HepG2 (cell line): ENCODE data around the gene CNPY4. TPM values are rescaled to one million over a fixed set of nuclear protein-coding genes. Genes with fewer than 3 reads are reported as not detected.
A peak's percentile ranks its signal among the peaks of the same experiment; 100 is the strongest.

Source experiments
- FOXO4 ChIP-seq: sonication (generic); formaldehyde crosslinking; conservative IDR thresholded peaks from 2 replicates; pipeline ENCODE4 v1.8.1; 2023; ENCODE audit warnings: missing genetic modification reagents
- MIXL1 ChIP-seq: IDR thresholded peaks from 2 replicates; pipeline ENCODE4 v1.6.1; 2016
- NR2F6 ChIP-seq, 2 experiments: IDR thresholded peaks; 2 replicates each; pipeline ENCODE4 v1.6.1; 2016; ENCODE audit warnings: antibody characterized with exemption in 1 of 2, mild to moderate bottlenecking in 1 of 2
- REL ChIP-seq: sonication (generic); formaldehyde crosslinking; conservative IDR thresholded peaks from 2 replicates; pipeline ENCODE4 v1.8.0; 2022; ENCODE audit warnings: mild to moderate bottlenecking, missing genetic modification reagents, moderate library complexity
- RERE ChIP-seq: IDR thresholded peaks from 2 replicates; pipeline ENCODE4 v1.6.1; 2016; ENCODE audit warnings: low read depth, missing genetic modification reagents, missing compliant biosample characterization
- SETDB1 ChIP-seq: sonication (generic); formaldehyde crosslinking; IDR thresholded peaks from 2 replicates; pipeline ENCODE4 v1.5.1; 2020; ENCODE audit warnings: missing genetic modification reagents, mild to moderate bottlenecking, borderline replicate concordance
- TEAD2 ChIP-seq: sonication (generic); formaldehyde crosslinking; IDR thresholded peaks from 2 replicates; pipeline ENCODE4 v1.9.0; 2021; ENCODE audit warnings: missing genetic modification reagents
- TRIM24 ChIP-seq: sonication (generic); formaldehyde crosslinking; IDR thresholded peaks from 2 replicates; pipeline ENCODE4 v1.8.0; 2022; ENCODE audit warnings: mild to moderate bottlenecking, missing genetic modification reagents
- ZBTB43 ChIP-seq: sonication (generic); formaldehyde crosslinking; conservative IDR thresholded peaks from 2 replicates; pipeline ENCODE4 v1.4.0; 2020; ENCODE audit warnings: missing genetic modification reagents
- ZNF563 ChIP-seq: sonication (generic); formaldehyde crosslinking; IDR thresholded peaks from 2 replicates; pipeline ENCODE4 v1.8.0; 2022; ENCODE audit warnings: mild to moderate bottlenecking, moderate library complexity, missing genetic modification reagents
- polyA plus RNA-seq, 8 experiments: library from polyadenylated mRNA; depleted of rRNA in 3 of 8; stranded (reverse) in 7 of 8; unstranded in 1 of 8; fragments of >200 nt; fragmentation: Illumina TruSeq in 4 of 8; extraction: Trizol in 4 of 8; gene quantifications; 2 replicates each; pipeline versions ENCODE4 v1.2.1 to v1.2.3, GENCODE V29; 2011 to 2016; ENCODE audit warnings: low read depth in 4 of 8, missing spikeins in 1 of 8, mixed read lengths in 1 of 8; ENCODE audit not compliant: insufficient read depth in 1 of 8
- total RNA-seq, 5 experiments: library from RNA; depleted of rRNA; stranded (reverse); fragments of >200 nt; fragmentation: Illumina TruSeq; extraction: Trizol; gene quantifications; 2 replicates each; pipeline ENCODE4 v1.2.3, GENCODE V29; 2016; ENCODE audit warnings: low read depth in 1 of 5
- TF ChIP-seq, protein P1 (sequence below): sonication (generic); formaldehyde crosslinking; IDR thresholded peaks from 2 replicates; pipeline ENCODE4 v1.4.0; 2020; ENCODE audit warnings: missing genetic modification reagents
- TF ChIP-seq, protein P2 (sequence below): sonication (generic); formaldehyde crosslinking; IDR thresholded peaks from 2 replicates; pipeline ENCODE4 v1.8.0; 2022; ENCODE audit warnings: missing genetic modification reagents, mild to moderate bottlenecking, inconsistent platforms, borderline replicate concordance

The CNPY4 gene
- total and polyA plus RNA-seq, 2 of the 13 experiments (the other 11 are each of a cell fraction or from before 2014, with no cell fraction given) = 6.2 to 12.7 TPM

- no peak for TF ChIP-seq RERE
- TF ChIP-seq, protein P1, sequence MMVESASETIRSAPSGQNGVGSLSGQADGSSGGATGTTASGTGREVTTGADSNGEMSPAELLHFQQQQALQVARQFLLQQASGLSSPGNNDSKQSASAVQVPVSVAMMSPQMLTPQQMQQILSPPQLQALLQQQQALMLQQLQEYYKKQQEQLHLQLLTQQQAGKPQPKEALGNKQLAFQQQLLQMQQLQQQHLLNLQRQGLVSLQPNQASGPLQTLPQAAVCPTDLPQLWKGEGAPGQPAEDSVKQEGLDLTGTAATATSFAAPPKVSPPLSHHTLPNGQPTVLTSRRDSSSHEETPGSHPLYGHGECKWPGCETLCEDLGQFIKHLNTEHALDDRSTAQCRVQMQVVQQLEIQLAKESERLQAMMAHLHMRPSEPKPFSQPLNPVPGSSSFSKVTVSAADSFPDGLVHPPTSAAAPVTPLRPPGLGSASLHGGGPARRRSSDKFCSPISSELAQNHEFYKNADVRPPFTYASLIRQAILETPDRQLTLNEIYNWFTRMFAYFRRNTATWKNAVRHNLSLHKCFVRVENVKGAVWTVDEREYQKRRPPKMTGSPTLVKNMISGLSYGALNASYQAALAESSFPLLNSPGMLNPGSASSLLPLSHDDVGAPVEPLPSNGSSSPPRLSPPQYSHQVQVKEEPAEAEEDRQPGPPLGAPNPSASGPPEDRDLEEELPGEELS (CRISPR knock-in tag) = no peak
- no peak; the same call in 1 of the 2 replicates for TF ChIP-seq ZNF563 (CRISPR knock-in tag)
- TF ChIP-seq MIXL1 (CRISPR knock-in tag) = no peak
- TF ChIP-seq NR2F6 (IDR thresholded peaks at IDR 0.05) = no peak
- peak; percentile 7; the same call in 1 of the 2 replicates for TF ChIP-seq NR2F6 (CRISPR knock-in tag; IDR thresholded peaks at IDR 0.05)
- peak; percentile 72 for TF ChIP-seq REL (CRISPR knock-in tag)
- TF ChIP-seq FOXO4 (CRISPR knock-in tag) = no peak
- no peak for TF ChIP-seq TEAD2 (CRISPR knock-in tag)
- TF ChIP-seq, protein P2, sequence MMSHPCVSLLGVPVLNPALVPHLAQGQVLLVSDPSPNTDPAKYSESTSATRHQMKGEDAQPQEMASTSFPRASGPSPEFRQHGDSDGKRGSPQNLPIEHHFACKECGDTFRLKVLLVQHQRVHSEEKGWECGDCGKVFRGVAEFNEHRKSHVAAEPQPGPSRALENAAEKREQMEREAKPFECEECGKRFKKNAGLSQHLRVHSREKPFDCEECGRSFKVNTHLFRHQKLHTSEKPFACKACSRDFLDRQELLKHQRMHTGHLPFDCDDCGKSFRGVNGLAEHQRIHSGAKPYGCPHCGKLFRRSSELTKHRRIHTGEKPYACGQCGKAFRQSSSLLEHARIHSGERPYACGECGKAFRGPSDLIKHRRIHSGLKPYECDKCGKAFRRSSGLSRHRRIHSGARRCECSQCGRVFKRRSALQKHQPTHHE (CRISPR knock-in tag) = no peak
- no peak for TF ChIP-seq TRIM24 (CRISPR knock-in tag)
- no peak for TF ChIP-seq ZBTB43 (CRISPR knock-in tag)
- TF ChIP-seq SETDB1 = no peak
Observed at GRCh38 chr7:100101016-100101862, 18.2 kb upstream of the CNPY4 start, which contains the start of the genes AP4M1 and MCM7 (continued).
